Panc1 (cell line): ENCODE measurements around the gene UQCC5.

ENCODE experiments used
- POLR2AphosphoS5 ChIP-seq: IDR thresholded peaks from 2 replicates; pipeline ENCODE4 v1.6.1; 2012; ENCODE audit warnings: mild to moderate bottlenecking, low read depth, low read length, moderate library complexity
- REST ChIP-seq, 2 experiments: IDR thresholded peaks; 2 replicates each; pipeline ENCODE4 v1.6.1; 2011 to 2012; ENCODE audit warnings: low read depth in 2 of 2, control low read depth in 1 of 2, low read length in 1 of 2, mild to moderate bottlenecking in 1 of 2, moderate library complexity in 1 of 2; ENCODE audit not compliant: insufficient read depth in 1 of 2
- TCF7L2 ChIP-seq: IDR thresholded peaks from 2 replicates; pipeline ENCODE4 v1.6.1; 2011; ENCODE audit warnings: mild to moderate bottlenecking, low read depth, low read length, inconsistent platforms
- TF ChIP-seq, protein P1 (sequence below): fragments of 450-650 bp; IDR thresholded peaks from 2 replicates; pipeline ENCODE4 v1.5.1; 2017; ENCODE audit warnings: mild to moderate bottlenecking

GRCh38 chr3:52563984-52564383 lies 27.6 kb downstream of the UQCC5 start:
- TF ChIP-seq, protein P1, sequence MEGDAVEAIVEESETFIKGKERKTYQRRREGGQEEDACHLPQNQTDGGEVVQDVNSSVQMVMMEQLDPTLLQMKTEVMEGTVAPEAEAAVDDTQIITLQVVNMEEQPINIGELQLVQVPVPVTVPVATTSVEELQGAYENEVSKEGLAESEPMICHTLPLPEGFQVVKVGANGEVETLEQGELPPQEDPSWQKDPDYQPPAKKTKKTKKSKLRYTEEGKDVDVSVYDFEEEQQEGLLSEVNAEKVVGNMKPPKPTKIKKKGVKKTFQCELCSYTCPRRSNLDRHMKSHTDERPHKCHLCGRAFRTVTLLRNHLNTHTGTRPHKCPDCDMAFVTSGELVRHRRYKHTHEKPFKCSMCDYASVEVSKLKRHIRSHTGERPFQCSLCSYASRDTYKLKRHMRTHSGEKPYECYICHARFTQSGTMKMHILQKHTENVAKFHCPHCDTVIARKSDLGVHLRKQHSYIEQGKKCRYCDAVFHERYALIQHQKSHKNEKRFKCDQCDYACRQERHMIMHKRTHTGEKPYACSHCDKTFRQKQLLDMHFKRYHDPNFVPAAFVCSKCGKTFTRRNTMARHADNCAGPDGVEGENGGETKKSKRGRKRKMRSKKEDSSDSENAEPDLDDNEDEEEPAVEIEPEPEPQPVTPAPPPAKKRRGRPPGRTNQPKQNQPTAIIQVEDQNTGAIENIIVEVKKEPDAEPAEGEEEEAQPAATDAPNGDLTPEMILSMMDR, result no peak
- no peak for TF ChIP-seq POLR2AphosphoS5
- TF ChIP-seq TCF7L2, result no peak
- TF ChIP-seq REST (IDR thresholded peaks at IDR 0.05; ENCODE audit: insufficient read depth in 1 of 2, low read depth in 2 of 2, low read length in 1 of 2), result no peak
